Activated T-cell treated with anti-CD3 and anti-CD28 coated beads, Interleukin-2, amount 50 U/mL, for 4 hours (primary cell): ENCODE results near the gene ACAP3. TPM values are rescaled to one million over a fixed set of nuclear protein-coding genes. Genes with fewer than 3 reads are reported as not detected.
A peak's percentile ranks its signal among the peaks of the same experiment; 100 is the strongest.

Experiments
- ATAC-seq, 2 donors: fragments of 200-7000 bp; cut with Tn5 transposase; one replicate each; pipeline ENCODE4 v1.10.0; 2021
- DNase-seq: peaks from one replicate; pipeline ENCODE4 v3.0.0-alpha.2; 2020
- H3K27me3 Mint-ChIP-seq: one replicate; pipeline ENCODE4 v1.8.0; 2021; ENCODE audit warnings: low read depth, mixed read lengths
- H3K36me3 Mint-ChIP-seq: one replicate; pipeline ENCODE4 v1.8.0; 2022; ENCODE audit warnings: mixed read lengths; ENCODE audit not compliant: insufficient read depth
- H3K4me1 Mint-ChIP-seq: one replicate; pipeline ENCODE4 v1.8.0; 2021; ENCODE audit warnings: low read depth, mixed read lengths
- H3K4me3 Mint-ChIP-seq: one replicate; pipeline ENCODE4 v1.8.0; 2021; ENCODE audit warnings: mild to moderate bottlenecking, moderate library complexity, mixed read lengths
- H3K9me3 Mint-ChIP-seq: one replicate; pipeline ENCODE4 v1.8.0; 2021; ENCODE audit warnings: mixed read lengths
- total RNA-seq, 3 donors: library from RNA; stranded (reverse); gene quantifications; one replicate each; pipeline ENCODE4 v1.2.1, GENCODE V29; 2021

ACAP3 gene
- total RNA-seq, 3 donors from 2014 or later, result 28.4 to 37.6 (median 30.1) TPM

- H3K27me3 Mint-ChIP-seq, result no peaks in the 10 kb centered on the region
- no peak for DNase-seq
- H3K4me3 Mint-ChIP-seq, result no peak overlapping the region
- H3K9me3 Mint-ChIP-seq, result no peaks in the 10 kb centered on the region
- peaks cover 2% of the 10 kb centered on the region for H3K4me1 Mint-ChIP-seq
- ATAC-seq, result no peak
- no peaks in the 10 kb centered on the region for H3K36me3 Mint-ChIP-seq
These were observed 20.2 kb downstream of the ACAP3 start for GRCh38 chr1:1287288-1288110.

GRCh38 chr1:1286313-1287261 is 21.1 kb downstream of the ACAP3 start:
- Mint-ChIP-seq H3K36me3 (no peaks in the 10 kb centered on the region), H3K27me3 (no peaks in the 10 kb centered on the region), H3K4me1 (no peaks in the 10 kb centered on the region), H3K4me3 (no peak overlapping the region), H3K9me3 (no peaks in the 10 kb centered on the region)
- DNase-seq, result no peak
- no peak for ATAC-seq

- Mint-ChIP-seq H3K4me1 (no peaks in the 10 kb centered on the region), H3K36me3 (no peaks in the 10 kb centered on the region), H3K9me3 (no peaks in the 10 kb centered on the region), H3K4me3 (no peak overlapping the region), H3K27me3 (no peaks in the 10 kb centered on the region)
- ATAC-seq (no peak), DNase-seq (no peak)
These were observed 22.0 kb downstream of the ACAP3 start for GRCh38 chr1:1285611-1286311.

- Mint-ChIP-seq H3K27me3 (no peaks in the 10 kb centered on the region), H3K9me3 (no peaks in the 10 kb centered on the region), H3K36me3 (no peaks in the 10 kb centered on the region), H3K4me1 (no peaks in the 10 kb centered on the region), H3K4me3 (no peak overlapping the region)
- no peak for DNase-seq
- no peak for ATAC-seq
These were observed 22.6 kb downstream of the ACAP3 start for GRCh38 chr1:1285102-1285571.

- Mint-ChIP-seq H3K9me3 (no peaks in the 10 kb centered on the region), H3K27me3 (no peaks in the 10 kb centered on the region), H3K4me3 (no peak overlapping the region), H3K36me3 (no peaks in the 10 kb centered on the region), H3K4me1 (no peaks in the 10 kb centered on the region)
- ATAC-seq, result no peak
- no peak for DNase-seq
These were observed 23.3 kb downstream of the ACAP3 start for GRCh38 chr1:1284221-1285101.

GRCh38 chr1:1283821-1284220 is 23.9 kb downstream of the ACAP3 start:
- Mint-ChIP-seq H3K36me3 (no peaks in the 10 kb centered on the region), H3K27me3 (no peaks in the 10 kb centered on the region), H3K4me1 (no peaks in the 10 kb centered on the region), H3K9me3 (no peaks in the 10 kb centered on the region), H3K4me3 (no peak overlapping the region)
- ATAC-seq, result no peak
- no peak for DNase-seq

- no peaks in the 10 kb centered on the region for H3K27me3 Mint-ChIP-seq
- ATAC-seq (peak in 1 of 2 donors; percentile 51), DNase-seq (no peak)
- H3K4me3 Mint-ChIP-seq, result no peak overlapping the region
- no peaks in the 10 kb centered on the region for H3K4me1 Mint-ChIP-seq
- H3K36me3 Mint-ChIP-seq, result no peaks in the 10 kb centered on the region
- H3K9me3 Mint-ChIP-seq, result no peaks in the 10 kb centered on the region
These were observed 24.7 kb downstream of the ACAP3 start for GRCh38 chr1:1282998-1283397.

- no peak for ATAC-seq
- no peak overlapping the region for H3K4me3 Mint-ChIP-seq
- DNase-seq, result no peak
These were observed 26.0 kb downstream of the ACAP3 start for GRCh38 chr1:1281533-1282321.

GRCh38 chr1:1280782-1281481 is 26.8 kb downstream of the ACAP3 start:
- ATAC-seq, result no peak
- no peaks in the 10 kb centered on the region for H3K36me3 Mint-ChIP-seq
- H3K27me3 Mint-ChIP-seq, result no peaks in the 10 kb centered on the region
- no peak for DNase-seq
- H3K4me3 Mint-ChIP-seq, result no peak overlapping the region
- H3K9me3 Mint-ChIP-seq, result no peaks in the 10 kb centered on the region
- H3K4me1 Mint-ChIP-seq, result no peaks in the 10 kb centered on the region

More at GRCh38 chr1:1281533-1282321, 26.0 kb downstream of the ACAP3 start:
- Mint-ChIP-seq H3K9me3 (no peaks in the 10 kb centered on the region), H3K4me1 (no peaks in the 10 kb centered on the region), H3K36me3 (no peaks in the 10 kb centered on the region), H3K27me3 (no peaks in the 10 kb centered on the region)

- H3K27me3 Mint-ChIP-seq, result no peaks in the 10 kb centered on the region
- no peak for DNase-seq
- no peak overlapping the region for H3K4me3 Mint-ChIP-seq
- peaks cover 4% of the 10 kb centered on the region for H3K4me1 Mint-ChIP-seq
- H3K36me3 Mint-ChIP-seq, result no peaks in the 10 kb centered on the region
- ATAC-seq, result no peak
- no peaks in the 10 kb centered on the region for H3K9me3 Mint-ChIP-seq
These were observed 28.7 kb downstream of the ACAP3 start for GRCh38 chr1:1279028-1279427.

- H3K9me3 Mint-ChIP-seq, result no peaks in the 10 kb centered on the region
- H3K4me1 Mint-ChIP-seq, result peaks cover 4% of the 10 kb centered on the region
- no peaks in the 10 kb centered on the region for H3K27me3 Mint-ChIP-seq
- DNase-seq (no peak), ATAC-seq (no peak)
- no peak overlapping the region for H3K4me3 Mint-ChIP-seq
- H3K36me3 Mint-ChIP-seq, result no peaks in the 10 kb centered on the region
These were observed 29.1 kb downstream of the ACAP3 start for GRCh38 chr1:1278620-1279019.

- Mint-ChIP-seq H3K9me3 (no peaks in the 10 kb centered on the region), H3K36me3 (peaks cover 3% of the 10 kb centered on the region), H3K4me3 (peak overlapping the region; percentile 46), H3K4me1 (peaks cover 26% of the 10 kb centered on the region), H3K27me3 (no peaks in the 10 kb centered on the region)
- ATAC-seq (no peak), DNase-seq (no peak)
These were observed 31.9 kb downstream of the ACAP3 start for GRCh38 chr1:1275836-1276235.
